Body of pancreas (tissue), 4 donors: ENCODE data around the gene RIPOR2. TPM values are rescaled to one million over a fixed set of nuclear protein-coding genes. Genes with fewer than 3 reads are reported as not detected.

ENCODE experiments used
- ATAC-seq: fragments of 150-250 bp; one replicate; pipeline ENCODE4 v1.9.1; 2016
- DNase-seq, 4 donors: peaks; one replicate each; pipeline ENCODE4 v3.0.0-alpha.2; 2019
- H3K27ac ChIP-seq, 4 donors: fragments of 200-600 bp; sonication (generic); 1 replicate in 3 of 4; 2 replicates in 1 of 4; pipeline versions ENCODE4 v1.5.1 to v1.6.1; 2016 to 2019; ENCODE audit warnings: mild to moderate bottlenecking in 1 of 4, mixed read lengths in 1 of 4, moderate library complexity in 1 of 4
- H3K27me3 ChIP-seq, 2 donors: fragments of 200-600 bp; sonication (generic); one replicate each; pipeline ENCODE4 v1.6.0; 2016; ENCODE audit warnings: mild to moderate bottlenecking in 1 of 2
- H3K36me3 ChIP-seq, 2 donors: fragments of 200-600 bp; sonication (generic); replicated peaks in 1 of 2; 2 replicates each; pipeline ENCODE4 v1.5.1; 2016; ENCODE audit warnings: low read depth in 2 of 2; ENCODE audit not compliant: insufficient read depth in 1 of 2
- H3K4me1 ChIP-seq: fragments of 200-600 bp; sonication (generic); one replicate; pipeline ENCODE4 v1.6.0; 2016
- H3K4me3 ChIP-seq, 2 donors: fragments of 200-600 bp; sonication (generic); 1 replicate in 1 of 2; 2 replicates in 1 of 2; pipeline ENCODE4 v1.5.1; 2016 to 2019
- H3K9me3 ChIP-seq, 3 donors: fragments of 200-600 bp; sonication (generic); 1 replicate in 2 of 3; 2 replicates in 1 of 3; pipeline ENCODE4 v1.5.1; 2016
- CTCF ChIP-seq, 7 experiments: fragments of 450-650 bp in 4 of 7; fragments of 200-600 bp in 3 of 7; sonication (generic) in 3 of 7; IDR thresholded peaks; one replicate each; pipeline ENCODE4 v1.5.1; 2016 to 2019; ENCODE audit warnings: antibody characterized with exemption in 7 of 7
- POLR2A ChIP-seq, 3 donors: fragments of 450-650 bp; IDR thresholded peaks; one replicate each; pipeline ENCODE4 v1.6.1; 2016; ENCODE audit warnings: antibody characterized with exemption in 3 of 3, mild to moderate bottlenecking in 2 of 3
- WGBS, 2 donors: methylation state at CpG; one replicate each; pipeline ENCODE4 v1.1.5; 2017; 5-methylcytosine and 5-hydroxymethylcytosine counted together
- intact Hi-C: fragments of 100-400 bp; cut with DNase I; formaldehyde crosslinking; loops from one replicate; pipeline ENCODE4 v1.15.1; 2023
- total RNA-seq, 2 donors: library from RNA; depleted of rRNA; stranded (reverse); fragments of >200 nt; gene quantifications; one replicate each; pipeline ENCODE4 v1.1.0, GENCODE V29; 2016

Gene RIPOR2
- total RNA-seq, 2 donors from 2014 or later, result 1.3 to 1.6 TPM

GRCh38 chr6:24923885-24924401, 11.8 kb downstream of the RIPOR2 start:
- no peak for TF ChIP-seq POLR2A (IDR thresholded peaks at IDR 0.05)
- TF ChIP-seq CTCF (IDR thresholded peaks at IDR 0.05), result no peak
- Histone ChIP-seq H3K4me3 (no peak overlapping the region), H3K4me1 (no peaks in the 10 kb centered on the region), H3K27me3 (no peaks in the 10 kb centered on the region), H3K9me3 (no peaks in the 10 kb centered on the region), H3K36me3 (no peaks in the 10 kb centered on the region), H3K27ac (no peak overlapping the region)
- DNase-seq (no peak), ATAC-seq (no peak)
- intact Hi-C loops, result no loop called here
- WGBS, 2 donors, result 88% methylated on average over 8 of the region's 8 CpGs

GRCh38 chr6:24922814-24923213, 12.9 kb downstream of the RIPOR2 start:
- 83 to 87% methylated on average over 2 of the region's 2 CpGs for WGBS, 2 donors

DNA sequence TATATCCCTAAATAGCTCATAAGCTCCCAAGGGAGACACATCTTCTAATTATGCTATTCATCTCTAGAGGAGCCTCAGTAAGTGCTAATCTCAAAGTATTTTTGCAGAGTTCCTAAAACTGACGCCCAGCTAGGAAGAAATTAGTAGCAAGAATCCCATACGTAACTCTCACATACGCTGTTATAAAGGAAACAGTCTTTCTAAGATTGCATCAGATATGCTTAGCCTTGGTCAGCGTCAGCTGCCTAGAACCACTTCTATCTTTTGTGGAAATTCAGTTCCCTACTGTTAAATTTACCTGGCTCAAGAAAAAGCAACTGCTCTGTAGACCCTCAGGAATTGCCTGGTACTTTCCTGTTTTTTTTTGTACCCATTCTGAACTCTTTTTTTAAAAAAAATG, 13.6 kb downstream of the RIPOR2 start:
- no peak for DNase-seq
- no peak for TF ChIP-seq CTCF (IDR thresholded peaks at IDR 0.05)
- no peak for TF ChIP-seq POLR2A (IDR thresholded peaks at IDR 0.05)
- Histone ChIP-seq H3K36me3 (no peaks in the 10 kb centered on the region), H3K27ac (no peak overlapping the region), H3K9me3 (no peaks in the 10 kb centered on the region), H3K4me3 (no peak overlapping the region), H3K27me3 (no peaks in the 10 kb centered on the region), H3K4me1 (no peaks in the 10 kb centered on the region)
- WGBS, 2 donors, result 78 to 90% methylated on average over 4 of the region's 4 CpGs
- ATAC-seq, result no peak
- intact Hi-C loops, result no loop called here

More at GRCh38 chr6:24922814-24923213, 12.9 kb downstream of the RIPOR2 start:
- no peak overlapping the region for H3K4me3 ChIP-seq
- no peaks in the 10 kb centered on the region for H3K4me1 ChIP-seq
- no peak overlapping the region for H3K27ac ChIP-seq
- no peaks in the 10 kb centered on the region for H3K36me3 ChIP-seq
- intact Hi-C loops, result no loop called here
- no peak for TF ChIP-seq CTCF (IDR thresholded peaks at IDR 0.05)
- no peak for TF ChIP-seq POLR2A (IDR thresholded peaks at IDR 0.05)
- H3K9me3 ChIP-seq, result no peaks in the 10 kb centered on the region
- DNase-seq, result no peak
- H3K27me3 ChIP-seq, result no peaks in the 10 kb centered on the region
- ATAC-seq, result no peak

GRCh38 chr6:24920136-24920535, 15.6 kb downstream of the RIPOR2 start:
- TF ChIP-seq POLR2A (IDR thresholded peaks at IDR 0.05) (no peak), CTCF (IDR thresholded peaks at IDR 0.05) (no peak)
- Histone ChIP-seq H3K4me3 (no peak overlapping the region), H3K36me3 (no peaks in the 10 kb centered on the region), H3K9me3 (no peaks in the 10 kb centered on the region), H3K27ac (no peak overlapping the region), H3K27me3 (no peaks in the 10 kb centered on the region), H3K4me1 (no peaks in the 10 kb centered on the region)
- ATAC-seq (no peak), DNase-seq (no peak)
- intact Hi-C loops, result no loop called here

DNA sequence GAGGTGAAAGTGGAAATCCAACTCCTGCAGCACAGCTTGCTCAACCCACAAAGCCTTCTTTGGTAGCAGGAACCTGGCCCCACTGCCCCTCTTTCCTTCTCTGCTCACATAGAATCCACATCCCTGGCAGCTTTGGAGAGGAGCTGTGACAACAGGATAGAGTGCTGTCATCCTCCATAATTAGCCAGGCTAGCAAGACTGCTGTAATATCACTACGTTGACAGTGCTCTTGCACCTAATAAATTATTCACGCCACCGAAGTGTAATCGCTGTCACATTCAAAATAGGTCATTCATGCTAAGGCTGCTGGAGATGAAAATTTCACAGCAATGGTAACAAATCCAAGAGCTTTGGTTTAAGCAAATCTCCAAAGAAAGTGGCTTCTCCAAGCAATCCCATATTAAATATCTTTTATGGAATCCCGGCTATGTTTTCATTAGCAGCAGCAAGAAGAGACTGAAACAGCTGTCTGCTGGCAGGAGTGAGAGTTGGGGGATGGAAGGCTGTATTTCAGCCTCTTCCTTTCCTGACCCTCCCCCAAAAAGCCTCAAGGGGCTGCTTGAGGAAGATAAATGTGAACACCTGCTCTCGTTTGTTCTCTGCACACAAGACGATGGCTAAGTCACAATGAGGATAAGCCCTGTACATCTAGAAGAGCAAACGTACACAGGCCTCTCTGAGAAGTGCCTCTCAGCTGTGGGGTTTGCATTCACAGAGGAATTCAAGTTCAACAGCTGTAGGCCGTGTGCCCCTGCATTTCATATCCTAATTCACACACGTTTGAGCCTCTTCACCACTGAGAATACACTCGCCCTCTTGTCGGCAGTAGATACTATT, 16.5 kb downstream of the RIPOR2 start:
- Histone ChIP-seq H3K36me3 (no peaks in the 10 kb centered on the region), H3K27me3 (no peaks in the 10 kb centered on the region), H3K27ac (no peak overlapping the region), H3K9me3 (no peaks in the 10 kb centered on the region), H3K4me3 (no peak overlapping the region), H3K4me1 (no peaks in the 10 kb centered on the region)
- intact Hi-C loops, result no loop called here
- DNase-seq (no peak), ATAC-seq (no peak)
- TF ChIP-seq CTCF (IDR thresholded peaks at IDR 0.05) (no peak), POLR2A (IDR thresholded peaks at IDR 0.05) (no peak)
- WGBS, 2 donors, result 56 to 77% methylated on average over 12 of the region's 12 CpGs
